Right renal cortex interstitium (tissue), 3 donors: ENCODE measurements around the gene GSTM3. TPM values are rescaled to one million over a fixed set of nuclear protein-coding genes. Genes with fewer than 3 reads are reported as not detected.
"Not testable (repeated sequence)": the region's sequence is repeated elsewhere in the genome, so short reads cannot be mapped to it uniquely, and the experiment has no call there.

Experiments
- DNase-seq, 3 donors: peaks; one replicate each; pipeline ENCODE4 v3.0.0-alpha.2; 2013; ENCODE audit warnings: low read depth in 3 of 3, low spot score in 2 of 3
- polyA plus RNA-seq, 3 donors: library from polyadenylated mRNA; unstranded; fragments of 120-200 nt; gene quantifications; one replicate each; pipeline ENCODE4 v1.2.1, GENCODE V29; 2013; ENCODE audit not compliant: insufficient read length in 3 of 3

Gene GSTM3
- polyA plus RNA-seq, 3 donors, result 227 to 298 (median 295) TPM

DNA sequence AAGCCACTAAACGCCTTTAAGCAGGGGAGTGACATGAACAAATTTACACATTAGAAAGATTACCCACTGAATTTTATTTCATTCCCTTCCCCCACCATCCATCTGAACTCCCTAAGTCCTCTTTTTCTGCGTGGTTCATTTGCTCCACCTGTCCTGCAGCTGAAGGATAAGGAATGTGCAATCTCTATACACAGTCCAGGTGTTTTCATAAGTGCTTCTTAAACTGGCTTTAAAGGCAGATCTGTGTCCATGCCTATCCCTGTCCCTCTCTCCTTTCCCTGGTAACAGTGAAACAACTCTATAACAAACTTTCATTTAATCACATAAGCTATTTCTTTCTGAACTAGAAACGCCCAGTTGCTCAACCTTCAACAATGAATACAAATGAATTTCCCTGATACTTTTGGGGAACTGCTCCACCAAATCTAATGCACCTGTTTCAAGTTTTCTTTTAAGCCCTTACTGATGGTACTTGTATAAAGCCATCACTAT lies 8.4 kb downstream of the GSTM3 start:
- DNase-seq, result no peak

DNA sequence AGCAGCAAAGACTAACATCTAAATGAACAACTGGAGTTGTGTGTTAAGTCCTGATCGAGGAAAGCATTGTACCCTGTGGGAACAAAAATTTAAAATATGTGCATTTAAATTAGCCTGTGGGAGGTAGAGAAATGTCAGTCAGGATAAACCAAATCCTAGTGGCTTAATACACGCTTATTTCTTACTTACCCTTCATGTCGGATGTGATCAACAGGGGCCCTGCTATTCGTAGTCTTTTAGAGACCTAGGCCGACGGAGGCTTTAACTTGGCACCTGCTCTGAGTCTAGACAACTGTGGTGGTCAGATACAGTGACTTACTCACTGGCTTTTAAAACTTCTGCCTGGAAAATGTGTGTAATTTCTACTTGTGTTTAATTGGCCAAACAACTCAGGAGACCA lies 10.2 kb downstream of the GSTM3 start:
- no peak for DNase-seq

DNA sequence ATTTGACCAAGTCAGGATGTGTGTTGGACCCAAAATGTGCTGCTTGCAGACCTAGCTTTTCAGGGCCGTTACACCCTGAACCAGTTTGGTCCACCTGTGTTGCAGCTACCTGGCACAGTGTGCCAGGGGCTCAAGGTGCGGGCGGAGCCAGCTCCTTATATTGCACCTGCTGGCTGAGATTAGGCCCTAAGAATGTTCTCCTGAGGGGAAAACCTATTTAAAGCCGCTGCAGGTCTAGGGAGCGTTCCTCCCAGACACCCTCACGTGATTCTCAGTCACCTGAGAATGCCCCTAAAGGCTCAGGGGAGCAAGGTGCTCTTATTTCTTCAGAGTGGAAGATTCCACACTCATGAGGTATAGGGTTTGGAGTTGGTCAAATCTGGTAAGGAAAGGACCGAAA lies 12.0 kb downstream of the GSTM3 start:
- DNase-seq, result no peak

DNA sequence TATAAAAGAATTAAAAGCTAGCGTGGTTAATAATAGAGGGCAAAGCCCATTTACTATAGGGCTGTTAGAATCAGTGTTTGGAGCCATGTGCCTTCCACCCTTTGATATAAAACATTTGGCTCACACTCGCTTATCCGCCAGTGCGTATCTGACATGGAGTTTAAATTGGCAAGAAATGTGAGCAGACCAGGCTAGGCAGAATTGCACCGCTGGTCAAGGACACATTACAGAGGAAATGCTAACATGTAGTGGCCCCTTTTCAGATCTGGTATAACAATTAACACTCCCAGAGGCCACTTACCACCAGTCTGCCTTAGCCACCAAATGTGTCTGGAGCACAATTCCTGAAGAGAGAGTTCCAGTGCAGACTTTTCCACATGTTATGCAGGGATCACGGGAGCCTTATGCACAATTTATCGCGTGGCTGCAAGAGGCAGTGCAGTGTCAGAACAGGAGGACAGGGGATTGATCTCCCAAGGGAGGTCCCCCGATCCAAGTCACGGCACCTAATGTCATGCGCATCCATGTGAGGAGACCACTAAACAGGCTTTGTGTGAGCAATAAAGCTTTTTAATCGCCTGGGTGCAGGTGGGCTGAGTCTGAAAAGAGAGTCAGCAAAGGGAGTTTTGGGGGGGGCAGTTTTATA lies 14.0 kb downstream of the GSTM3 start:
- no peak for DNase-seq

DNA sequence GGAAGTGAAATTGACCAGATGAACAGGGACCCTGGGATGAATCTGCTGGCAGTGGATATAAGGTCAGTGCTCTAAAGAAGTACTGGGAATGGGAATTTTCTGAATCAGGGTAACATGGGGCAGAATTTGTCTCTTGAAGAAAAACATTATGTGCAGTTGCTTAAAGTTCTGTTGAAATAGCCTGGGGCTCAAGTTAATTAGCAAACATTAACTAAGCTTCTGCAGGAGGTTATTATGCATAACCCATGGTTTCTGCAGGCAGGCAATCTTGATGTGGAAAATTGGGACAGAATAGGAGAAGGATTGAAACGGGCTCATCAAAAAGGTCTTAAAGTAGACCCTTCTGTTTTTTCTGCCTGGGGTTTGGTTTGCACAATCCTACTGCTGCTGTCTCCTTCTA lies 14.8 kb downstream of the GSTM3 start:
- no peak for DNase-seq

DNA sequence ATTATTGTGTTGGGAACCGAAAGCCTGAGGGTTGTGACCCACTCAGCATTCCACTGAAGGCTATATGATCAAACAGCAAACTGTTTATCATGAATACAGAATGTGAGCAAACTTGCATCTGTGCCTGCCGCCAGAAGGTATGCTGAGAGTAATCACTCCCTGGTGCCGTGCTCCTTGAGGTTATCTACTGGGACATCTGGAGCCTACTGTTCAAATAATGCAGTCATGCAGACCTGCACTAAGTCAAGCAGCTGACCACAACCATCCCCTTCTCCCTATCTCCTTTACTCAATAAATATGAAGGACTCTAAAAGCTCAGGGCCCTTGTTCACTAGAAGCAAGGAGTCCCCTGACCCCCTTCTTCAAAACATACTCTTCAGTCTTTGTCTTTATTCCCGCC lies 15.3 kb downstream of the GSTM3 start:
- DNase-seq, result no peak

DNA sequence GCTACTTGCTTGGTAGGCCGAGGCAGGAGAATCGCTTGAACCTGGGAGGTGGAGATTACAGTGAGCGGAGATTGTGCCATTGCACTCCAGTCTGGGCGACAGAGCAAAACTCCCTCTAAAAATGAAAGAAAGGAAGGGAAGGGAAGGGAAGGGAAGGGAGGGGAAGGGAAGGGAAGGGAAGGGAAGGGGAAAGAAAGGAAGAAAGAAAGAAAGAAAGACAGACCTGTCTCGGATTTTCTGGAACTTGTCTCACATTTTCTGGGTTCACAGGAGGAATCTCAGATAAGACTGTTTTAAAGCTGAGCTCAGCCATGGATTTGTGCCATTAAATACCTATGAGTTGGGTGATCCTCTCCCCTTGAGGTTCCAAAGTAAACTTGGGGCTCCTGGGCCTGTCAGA lies 15.9 kb downstream of the GSTM3 start:
- DNase-seq, result no peak

DNA sequence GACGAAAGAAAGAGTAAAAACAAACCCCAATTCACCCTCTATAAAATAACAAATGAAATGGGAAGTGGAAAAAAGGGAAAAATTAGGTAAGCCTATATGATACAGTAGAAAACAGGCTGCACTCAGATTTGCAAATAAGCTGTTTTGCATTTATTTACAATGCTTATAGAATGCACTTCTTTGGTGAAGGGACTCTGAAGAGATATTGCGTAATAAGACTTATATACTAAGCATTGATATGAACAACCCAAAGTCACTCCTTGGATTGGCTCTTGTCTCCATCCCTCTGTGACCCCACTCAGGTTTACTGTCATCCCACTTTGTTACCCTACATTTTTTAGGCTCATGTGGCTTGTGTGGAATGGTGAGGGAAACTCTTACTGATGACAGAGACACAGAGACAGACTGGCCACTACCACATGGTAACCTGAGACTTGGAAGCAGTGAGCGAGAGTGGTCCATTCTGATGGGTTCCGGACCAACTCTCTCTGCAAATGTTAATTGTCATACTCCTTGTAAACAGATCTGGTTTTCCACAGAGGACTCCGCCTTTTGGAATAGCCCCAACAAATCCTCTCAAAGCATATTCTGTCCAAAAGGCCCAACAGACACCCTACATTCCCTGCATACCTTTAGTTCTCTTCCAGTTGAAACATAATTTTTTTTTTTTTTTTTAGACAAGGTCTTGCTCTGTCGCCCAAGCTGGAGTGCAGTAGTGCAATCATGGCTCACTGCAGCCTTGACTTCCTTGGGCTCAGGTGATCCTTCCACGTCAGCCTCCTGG lies 17.7 kb downstream of the GSTM3 start:
- DNase-seq, result no peak

DNA sequence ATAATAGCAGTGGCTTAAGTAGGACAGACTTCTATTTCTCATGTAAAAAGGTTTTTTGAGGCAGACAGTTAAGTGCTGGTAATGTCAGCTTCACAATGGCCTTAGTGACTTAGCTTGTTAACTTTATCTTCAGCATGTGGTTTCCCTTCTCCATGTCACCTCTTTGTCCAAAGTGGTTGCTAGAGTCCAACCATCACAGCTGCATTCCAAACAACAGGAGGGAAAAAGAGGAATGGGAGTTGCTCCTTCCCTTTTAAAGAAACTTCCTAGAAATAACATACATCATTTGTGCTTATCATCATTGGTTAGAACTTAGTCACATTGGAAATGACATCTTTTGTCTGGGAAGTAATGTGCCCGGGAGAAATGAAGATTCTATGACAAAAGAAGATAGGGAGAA lies 18.9 kb downstream of the GSTM3 start:
- DNase-seq, result no peak

DNA sequence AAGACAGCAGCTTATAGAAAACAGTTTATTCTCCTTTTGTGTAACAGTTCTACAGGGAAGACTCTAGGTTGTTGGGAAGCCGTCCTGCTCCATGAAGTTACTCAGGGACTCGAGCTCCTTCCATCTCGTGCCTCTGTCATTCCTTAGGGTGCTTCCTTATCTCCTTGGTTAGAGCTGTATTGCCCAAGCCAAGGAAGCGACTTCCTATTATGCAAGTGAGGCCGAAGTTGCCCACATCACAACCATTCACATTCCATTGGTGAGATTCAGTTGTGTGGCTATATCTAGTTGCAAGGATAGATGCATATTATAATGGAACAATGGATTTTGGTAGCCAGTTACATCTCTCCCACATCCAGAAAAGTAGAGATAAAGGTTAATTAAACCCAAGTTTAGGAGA lies 19.8 kb downstream of the GSTM3 start:
- DNase-seq, result no peak

DNA sequence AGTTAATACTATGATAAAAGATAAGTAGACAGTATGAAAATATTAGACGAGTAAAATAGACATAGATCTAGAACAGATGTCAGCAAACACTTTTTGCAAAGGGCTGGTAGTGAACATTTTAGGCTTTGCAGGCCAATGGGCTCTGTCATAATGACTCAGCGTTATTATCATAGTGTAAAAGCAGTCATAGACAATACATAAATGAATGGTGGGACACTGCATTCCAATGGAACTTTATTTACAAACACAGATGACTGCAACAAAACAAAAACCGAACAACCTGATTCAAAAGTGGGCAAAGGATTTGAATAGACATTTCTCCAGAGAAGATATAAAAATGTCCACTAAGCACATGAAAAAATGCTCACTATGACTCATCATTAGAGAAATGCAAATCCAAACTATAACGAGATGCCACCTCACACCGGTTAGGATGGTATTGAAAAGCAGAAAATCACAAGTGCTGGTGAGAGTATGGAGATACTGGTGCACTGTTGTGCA lies 21.5 kb downstream of the GSTM3 start:
- DNase-seq, result no peak

DNA sequence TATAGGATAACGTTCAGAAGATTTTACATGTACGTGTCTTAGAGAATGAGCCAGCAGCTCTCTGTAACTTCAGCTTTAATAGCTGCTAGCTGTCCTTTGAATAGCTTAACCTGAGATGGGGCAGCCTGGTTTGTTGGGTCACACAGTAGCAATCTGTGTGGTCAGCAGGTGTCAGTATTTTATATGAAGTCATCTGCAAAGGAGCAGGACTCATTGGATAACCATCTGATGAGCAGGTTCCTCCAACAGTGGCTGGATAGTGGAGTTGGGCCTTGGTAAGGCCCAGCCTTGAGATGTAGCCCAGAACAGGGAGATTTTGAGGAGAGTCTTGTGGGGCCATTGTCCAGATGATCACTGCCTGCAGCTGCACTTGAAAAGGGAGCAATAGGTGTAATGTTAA lies 22.3 kb downstream of the GSTM3 start:
- no peak for DNase-seq

DNA sequence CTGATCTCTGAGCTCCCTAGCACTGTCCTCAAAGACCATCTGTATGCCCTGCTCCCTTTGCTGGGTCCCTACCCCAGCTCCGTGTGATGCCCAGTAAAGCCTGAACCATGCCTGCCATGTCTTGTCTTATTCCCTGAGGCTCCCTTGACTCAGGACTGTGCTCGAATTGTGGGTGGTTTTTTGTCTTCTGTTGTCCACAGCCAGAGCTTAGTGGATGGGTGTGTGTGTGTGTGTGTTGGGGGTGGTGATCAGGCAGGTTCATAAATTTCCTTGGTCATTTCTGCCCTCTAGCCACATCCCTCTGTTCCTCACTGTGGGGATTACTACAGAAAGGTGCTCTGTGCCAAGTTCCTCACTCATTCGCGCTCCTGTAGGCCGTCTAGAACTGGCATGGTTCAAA lies 23.1 kb downstream of the GSTM3 start:
- no peak for DNase-seq

DNA sequence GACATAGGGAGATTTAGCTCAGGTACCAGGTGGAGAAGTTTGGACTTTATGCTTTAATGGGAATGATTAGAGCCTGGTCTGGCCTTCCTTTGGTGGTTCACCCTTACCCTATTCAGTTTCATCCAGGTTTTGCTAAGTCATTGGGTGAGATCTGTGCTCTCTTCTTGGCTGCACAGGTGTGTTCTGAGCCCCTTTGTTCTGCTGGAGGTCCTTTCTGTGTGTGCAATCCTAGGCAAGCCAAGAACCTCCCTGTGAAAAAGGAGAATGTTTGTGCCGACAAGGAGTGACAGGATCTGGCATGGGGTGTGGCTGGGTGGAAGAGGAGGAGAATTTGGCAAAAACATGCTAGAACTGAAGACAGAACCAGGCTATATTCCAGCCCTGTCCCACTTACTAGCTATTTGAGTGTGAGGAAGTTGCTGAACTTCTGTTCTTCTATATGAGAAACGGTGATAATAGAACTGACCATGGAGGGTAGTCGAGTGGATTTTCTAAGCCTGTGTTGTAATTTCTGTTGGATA lies 24.2 kb downstream of the GSTM3 start:
- DNase-seq, result no peak

DNA sequence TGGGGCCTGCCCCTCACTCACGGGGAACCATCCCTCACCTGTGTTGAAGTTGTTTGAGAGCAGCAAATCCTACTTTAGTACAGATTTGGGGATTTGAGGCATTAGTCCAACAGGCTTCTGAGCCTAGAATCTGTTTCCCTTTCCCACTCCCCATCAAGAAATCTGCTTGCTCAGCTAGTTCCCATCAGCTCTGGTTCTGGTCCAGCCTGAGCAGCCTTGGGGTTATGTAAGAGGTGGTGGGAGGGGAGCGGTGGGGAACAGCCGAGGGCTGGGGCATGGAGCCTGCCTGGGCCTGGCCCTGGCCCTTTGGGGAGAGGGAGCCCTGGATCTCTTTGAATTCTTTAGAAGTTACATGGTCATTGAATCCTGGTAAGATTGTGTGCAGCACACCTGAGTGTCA lies 24.7 kb downstream of the GSTM3 start:
- DNase-seq, result no peak

DNA sequence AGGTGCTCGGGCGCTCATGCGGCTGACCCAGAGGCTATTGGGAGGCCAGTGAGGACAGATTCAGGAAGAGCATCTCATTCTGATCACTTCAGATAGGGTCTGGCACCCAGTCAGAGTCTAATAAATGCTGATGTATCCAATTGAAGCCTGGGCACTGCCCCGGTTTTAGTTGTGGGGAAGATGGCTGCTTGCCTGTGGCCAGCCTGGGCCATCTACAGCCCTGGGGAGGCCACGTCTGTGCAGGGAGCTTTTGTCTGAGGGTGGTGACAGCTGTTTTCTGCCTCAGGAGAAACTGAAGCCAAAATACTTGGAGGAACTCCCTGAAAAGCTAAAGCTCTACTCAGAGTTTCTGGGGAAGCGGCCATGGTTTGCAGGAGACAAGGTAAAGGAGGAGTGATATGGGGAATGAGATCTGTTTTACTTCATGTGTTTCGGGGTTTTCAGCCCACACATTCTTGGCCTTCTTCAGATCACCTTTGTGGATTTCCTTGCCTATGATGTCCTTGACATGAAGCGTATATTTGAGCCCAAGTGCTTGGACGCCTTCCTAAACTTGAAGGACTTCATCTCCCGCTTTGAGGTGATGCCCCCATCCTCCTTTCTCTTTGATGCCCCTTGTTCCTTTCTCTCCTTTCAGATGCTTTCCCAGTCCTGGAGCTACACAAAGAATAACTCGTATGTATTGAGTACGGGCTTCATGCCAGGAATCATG lies 26.0 kb downstream of the GSTM3 start:
- DNase-seq, result no peak

DNA sequence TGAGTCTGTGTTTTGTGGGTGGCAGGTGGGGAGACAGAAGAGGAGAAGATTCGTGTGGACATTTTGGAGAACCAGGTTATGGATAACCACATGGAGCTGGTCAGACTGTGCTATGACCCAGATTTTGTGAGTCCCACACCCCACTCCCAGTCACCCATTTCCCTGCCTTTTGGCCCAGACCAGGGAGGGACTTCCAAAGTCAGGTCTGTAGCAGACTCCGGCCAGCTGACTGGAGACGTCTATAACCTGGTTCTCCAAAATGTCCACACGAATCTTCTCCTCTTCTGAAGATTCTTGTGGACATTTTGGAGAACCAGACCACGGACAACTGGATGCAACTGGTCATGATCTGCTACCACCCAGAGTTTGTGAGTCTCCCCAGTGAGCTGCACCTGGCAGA lies 27.2 kb downstream of the GSTM3 start:
- no peak for DNase-seq

DNA sequence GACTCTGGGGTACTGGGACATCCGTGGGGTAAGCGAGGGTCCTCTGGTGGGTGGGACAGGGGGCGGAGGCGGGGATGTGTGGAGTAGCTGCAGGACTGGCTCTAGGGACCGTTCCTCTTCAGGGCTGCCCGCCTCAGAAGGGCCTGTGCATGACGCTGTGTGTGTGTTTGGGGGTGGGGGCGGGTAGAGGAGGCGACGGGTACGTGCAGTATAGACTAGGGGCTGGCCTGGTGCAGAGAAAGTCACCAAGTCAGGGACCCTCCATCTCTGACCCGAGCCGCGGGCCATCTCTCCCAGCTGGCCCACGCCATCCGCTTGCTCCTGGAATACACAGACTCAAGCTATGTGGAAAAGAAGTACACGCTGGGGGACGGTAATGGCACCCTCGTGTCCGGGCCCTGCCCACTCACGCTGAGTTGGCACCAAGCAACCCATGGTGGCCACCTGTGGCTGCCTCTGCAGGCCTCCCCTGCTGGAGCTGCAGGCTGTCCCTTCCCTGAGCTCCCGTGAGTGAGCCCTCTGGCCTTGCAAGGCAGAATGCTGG lies 28.4 kb downstream of the GSTM3 start:
- DNase-seq, result no peak

DNA sequence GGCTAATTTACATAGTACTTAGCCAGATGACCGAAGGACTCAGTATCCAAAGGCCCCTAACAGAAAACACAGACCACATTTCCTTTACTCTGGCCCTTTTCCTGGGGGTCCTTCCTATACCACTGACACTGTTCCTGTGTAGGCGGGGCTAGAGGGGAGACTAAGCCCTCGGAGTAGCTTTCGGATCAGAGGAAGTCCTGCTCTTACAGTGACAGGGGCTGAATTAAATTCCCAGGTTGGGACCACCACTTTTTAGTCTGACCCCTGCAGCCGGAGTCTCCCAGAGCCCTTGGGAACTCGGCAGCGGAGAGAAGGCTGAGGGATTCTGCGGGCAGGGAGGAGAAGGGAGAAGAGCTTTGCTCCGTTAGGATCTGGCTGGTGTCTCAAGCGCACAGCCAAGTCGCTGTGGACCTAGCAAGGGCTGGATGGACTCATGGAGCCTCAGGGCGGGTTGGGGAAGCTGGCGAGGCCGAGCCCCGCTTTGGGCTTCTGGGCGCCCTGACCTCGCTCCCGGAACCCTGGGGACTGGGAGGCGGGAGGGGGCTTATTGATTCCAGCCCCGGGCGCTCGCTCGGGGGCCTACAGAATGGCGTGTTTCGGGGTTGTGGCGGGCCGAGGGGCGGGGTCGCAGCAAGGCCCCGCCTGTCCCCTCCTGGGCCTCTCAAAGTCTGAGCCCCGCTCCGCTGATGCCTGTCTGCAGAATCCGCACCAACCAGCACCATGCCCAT lies 29.1 kb downstream of the GSTM3 start, which contains the start of gene GSTM5:
Gene GSTM5 (plus strand): TSS at position 659 of the 728 bp plus-strand sequence. CDS start 62 bp downstream, at position 721.
- DNase-seq, result not testable (repeated sequence)

DNA sequence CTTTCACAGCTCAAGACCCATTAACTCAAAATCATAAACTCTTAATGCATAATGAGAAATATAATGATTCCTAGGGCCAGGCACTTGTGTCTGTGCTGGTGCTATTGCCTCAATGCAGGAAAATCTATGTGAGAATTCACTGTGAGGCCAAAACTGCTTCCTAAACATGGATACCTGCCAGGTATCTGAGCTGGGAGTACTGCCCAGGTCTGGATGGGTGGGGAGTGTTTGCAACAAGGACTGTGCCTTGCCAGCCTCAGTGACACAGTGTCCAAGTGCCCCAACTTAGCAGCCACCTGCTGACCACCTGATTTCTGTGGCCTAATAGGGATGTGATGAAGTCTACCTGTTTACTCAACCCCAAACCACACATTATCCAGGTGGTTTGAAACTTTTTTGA lies 31.0 kb downstream of the GSTM3 start:
- not testable (repeated sequence) for DNase-seq
